Measurements from ENCODE around the gene APOC3.

- no peak for TF ChIP-seq CTCF (IDR thresholded peaks at IDR 0.05)
- no peak for TF ChIP-seq POLR2A (IDR thresholded peaks at IDR 0.05)
- TF ChIP-seq POLR2AphosphoS5 (IDR thresholded peaks at IDR 0.05): no peak
- no peak for TF ChIP-seq EP300 (IDR thresholded peaks at IDR 0.05)
Observed at GRCh38 chr11:116825434-116825833, 4.3 kb upstream of the APOC3 start.
